ENCODE measurements around the gene HMOX1. TPM values are rescaled to one million over a fixed set of nuclear protein-coding genes. Genes with fewer than 3 reads are reported as not detected.
A peak's percentile ranks its signal among the peaks of the same experiment; 100 is the strongest.

HMOX1 gene
- total and polyA plus RNA-seq, 10 donors, result 178 to 930 (median 751) TPM

- intact Hi-C loops (cut with DNase I; ENCODE audit: low total_unique reads), result no loop called here
- DNase-seq, result no peak
- Histone ChIP-seq H3K4me1 (peaks cover 0 to 24% (median 5%) of the 10 kb centered on the region in 6 donors), H3K36me3 (peaks cover 0 to 88% (median 43%) of the 10 kb centered on the region in 6 donors), H3K27me3 (replicated peaks in 1 of 7) (no peaks in the 10 kb centered on the region), H3K9me3 (no peaks in the 10 kb centered on the region), H3K4me3 (no peak overlapping the region), H3K27ac (no peak overlapping the region)
- TF ChIP-seq POLR2A (IDR thresholded peaks at IDR 0.05) (no peak), POLR2AphosphoS5 (IDR thresholded peaks at IDR 0.05) (no peak), CTCF (IDR thresholded peaks at IDR 0.05 in 8 of 11, conservative IDR thresholded peaks at IDR 0.05 in 3 of 11) (no peak)
- WGBS, 5 donors, result 88 to 92% (median 89%) methylated on average over 5 of the region's 5 CpGs
These were observed 45.9 kb downstream of the HMOX1 start for GRCh38 chr22:35426801-35427140.

- peaks cover 5 to 20% (median 15%) of the 10 kb centered on the region in 8 donors for H3K9me3 ChIP-seq
- H3K27me3 ChIP-seq (replicated peaks in 1 of 7), result no peaks in the 10 kb centered on the region
- peak; percentile 91 for DNase-seq
- peak overlapping the region in 5 of 8 donors; percentile 8 to 37 (median 22) for H3K27ac ChIP-seq
- no peak for TF ChIP-seq POLR2A (IDR thresholded peaks at IDR 0.05)
- peak; percentile 73 to 95 (median 91) for TF ChIP-seq CTCF (IDR thresholded peaks at IDR 0.05 in 8 of 11, conservative IDR thresholded peaks at IDR 0.05 in 3 of 11)
- peak in 2 of 3 donors; percentile 56 to 69 for TF ChIP-seq POLR2AphosphoS5 (IDR thresholded peaks at IDR 0.05)
- H3K36me3 ChIP-seq, result peaks cover 0 to 82% (median 26%) of the 10 kb centered on the region in 6 donors
- WGBS, 5 donors, result 42 to 64% (median 50%) methylated on average over 7 to 14 of the region's 14 CpGs
- no peak overlapping the region for H3K4me3 ChIP-seq
- intact Hi-C loops (cut with DNase I; ENCODE audit: low total_unique reads), result no loop called here
- peaks cover 0 to 14% (median 2%) of the 10 kb centered on the region in 6 donors for H3K4me1 ChIP-seq
These were observed 50.0 kb downstream of the HMOX1 start for GRCh38 chr22:35430897-35431322.

GRCh38 chr22:35431483-35432227 is 50.8 kb downstream of the HMOX1 start:
- TF ChIP-seq POLR2AphosphoS5 (IDR thresholded peaks at IDR 0.05) (no peak), CTCF (IDR thresholded peaks at IDR 0.05 in 8 of 11, conservative IDR thresholded peaks at IDR 0.05 in 3 of 11) (no peak), POLR2A (IDR thresholded peaks at IDR 0.05) (no peak)
- Histone ChIP-seq H3K27me3 (replicated peaks in 1 of 7) (no peaks in the 10 kb centered on the region), H3K36me3 (peaks cover 0 to 75% (median 24%) of the 10 kb centered on the region in 6 donors), H3K9me3 (peaks cover 5 to 20% (median 15%) of the 10 kb centered on the region in 8 donors), H3K4me1 (peaks cover 0 to 14% (median 2%) of the 10 kb centered on the region in 6 donors), H3K27ac (peak overlapping the region in 5 of 8 donors; percentile 8 to 37 (median 22)), H3K4me3 (no peak overlapping the region)
- no peak for DNase-seq
- intact Hi-C loops (cut with DNase I; ENCODE audit: low total_unique reads), result loop anchor here (2.0 kb wide), 1 partner anchor 151 kb away; no protein-coding TSS in a partner anchor
- WGBS, 5 donors, result 89 to 96% (median 94%) methylated on average over 12 of the region's 12 CpGs

- peaks cover 0 to 14% (median 2%) of the 10 kb centered on the region in 6 donors for H3K4me1 ChIP-seq
- H3K4me3 ChIP-seq, result no peak overlapping the region
- DNase-seq, result no peak
- H3K9me3 ChIP-seq, result peaks cover 5 to 20% (median 15%) of the 10 kb centered on the region in 8 donors
- TF ChIP-seq POLR2AphosphoS5 (IDR thresholded peaks at IDR 0.05) (no peak), CTCF (IDR thresholded peaks at IDR 0.05 in 8 of 11, conservative IDR thresholded peaks at IDR 0.05 in 3 of 11) (no peak), POLR2A (IDR thresholded peaks at IDR 0.05) (no peak)
- H3K27me3 ChIP-seq (replicated peaks in 1 of 7), result no peaks in the 10 kb centered on the region
- 96 to 98% (median 98%) methylated on average over 13 of the region's 13 CpGs for WGBS, 5 donors
- H3K27ac ChIP-seq, result no peak overlapping the region
- peaks cover 0 to 68% (median 21%) of the 10 kb centered on the region in 6 donors for H3K36me3 ChIP-seq
- intact Hi-C loops (cut with DNase I; ENCODE audit: low total_unique reads), result loop anchor here (2.0 kb wide), 1 partner anchor 150 kb away; no protein-coding TSS in a partner anchor
These were observed 51.5 kb downstream of the HMOX1 start for GRCh38 chr22:35432228-35432905.

Measured in spleen (tissue), 11 donors.